ENCODE results near the gene PRIMA1. TPM values are rescaled to one million over a fixed set of nuclear protein-coding genes. Genes with fewer than 3 reads are reported as not detected.

The PRIMA1 gene
- total RNA-seq, 1 experiment from 2014 or later: 2.3 TPM

DNA sequence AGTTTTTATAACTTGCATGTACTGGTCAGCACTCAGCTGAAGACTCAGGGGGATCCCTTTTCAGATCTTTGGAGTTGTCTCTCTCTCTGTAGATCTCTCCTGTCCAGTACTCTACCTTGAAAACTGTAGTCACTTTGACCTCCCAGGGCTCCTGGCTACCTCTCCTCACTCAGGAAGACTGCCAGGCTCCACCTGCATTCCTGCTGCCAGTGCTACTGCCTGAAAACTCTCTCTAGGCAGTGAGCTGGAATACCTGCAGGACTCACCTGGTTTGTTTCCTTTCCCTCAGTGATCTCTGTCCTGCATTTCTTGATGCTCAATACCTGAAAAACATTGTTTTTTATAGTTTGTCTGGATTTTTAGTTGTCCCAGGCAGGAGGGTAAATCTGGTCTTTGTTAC is 87.4 kb downstream of the PRIMA1 start:
- Histone ChIP-seq H2BK5ac (ENCODE audit: insufficient read length, low read length) (no peak overlapping the region), H3K27ac (ENCODE audit: insufficient read length, low read depth, low read length) (no peak overlapping the region), H2BK15ac (ENCODE audit: low read depth, low read length) (no peak overlapping the region), H3K79me2 (ENCODE audit: insufficient read depth, low read length) (no peaks in the 10 kb centered on the region), H3K4me2 (ENCODE audit: insufficient read depth, insufficient read length, low read length) (no peak overlapping the region), H3T11ph (ENCODE audit: low read length) (no peak overlapping the region), H3K23ac (ENCODE audit: insufficient read length, low read depth, low read length) (no peak overlapping the region), H3K4me1 (ENCODE audit: insufficient read depth, low read length) (no peaks in the 10 kb centered on the region), H4K8ac (replicated peaks; ENCODE audit: insufficient read length, low read depth, low read length) (no peak overlapping the region), H3K18ac (ENCODE audit: insufficient read length, low read depth, low read length) (no peak overlapping the region), H3K23me2 (ENCODE audit: insufficient read length, low read depth, low read length, poor library complexity, severe bottlenecking) (no peaks in the 10 kb centered on the region), H3K27me3 (ENCODE audit: insufficient read depth, low read length) (no peaks in the 10 kb centered on the region), H2AFZ (ENCODE audit: low read length) (no peak overlapping the region), H4K91ac (ENCODE audit: insufficient read length, low read depth, low read length) (no peak overlapping the region), H2AK5ac (ENCODE audit: insufficient read length, low read length) (no peak overlapping the region), H2BK20ac (ENCODE audit: low read depth, low read length, poor library complexity, severe bottlenecking) (no peak overlapping the region), H3K9ac (ENCODE audit: extremely low read depth, insufficient read length, low read length) (no peak overlapping the region), H3K9me3 (ENCODE audit: control insufficient read depth, low read depth, low read length) (no peaks in the 10 kb centered on the region), H4K5ac (ENCODE audit: insufficient read length, low read depth, low read length) (no peak overlapping the region), H3K79me1 (ENCODE audit: insufficient read depth, low read depth, low read length, poor library complexity, severe bottlenecking) (no peaks in the 10 kb centered on the region), H3K4ac (ENCODE audit: low read depth, low read length) (no peak overlapping the region), H4K20me1 (ENCODE audit: control insufficient read depth, insufficient read depth, insufficient read length) (no peaks in the 10 kb centered on the region), H3K14ac (ENCODE audit: insufficient read depth, low read length) (no peak overlapping the region), H2BK12ac (ENCODE audit: insufficient read length, low read depth, low read length) (no peak overlapping the region), H2BK120ac (ENCODE audit: low read depth, low read length, poor library complexity, severe bottlenecking) (no peak overlapping the region), H3K56ac (ENCODE audit: insufficient read length, low read depth, low read length) (no peak overlapping the region)
- no peak for DNase-seq
- Mint-ChIP-seq H3K4me1 (peaks cover 6 to 7% of the 10 kb centered on the region in 2 experiments; a peak in 3 of 4 replicates), H3K4me3 (no peak overlapping the region), H3K27me3 (ENCODE audit: low read depth) (no peaks in the 10 kb centered on the region), H3K36me3 (ENCODE audit: insufficient read depth in 1 of 3, low read depth in 3 of 3) (peaks cover 3 to 16% (median 5%) of the 10 kb centered on the region in 3 experiments; a peak in 5 of 7 replicates), H3K9me3 (peaks cover 12% of the 10 kb centered on the region in 2 experiments), H3K27ac (no peak overlapping the region)
- TF ChIP-seq, protein P1, sequence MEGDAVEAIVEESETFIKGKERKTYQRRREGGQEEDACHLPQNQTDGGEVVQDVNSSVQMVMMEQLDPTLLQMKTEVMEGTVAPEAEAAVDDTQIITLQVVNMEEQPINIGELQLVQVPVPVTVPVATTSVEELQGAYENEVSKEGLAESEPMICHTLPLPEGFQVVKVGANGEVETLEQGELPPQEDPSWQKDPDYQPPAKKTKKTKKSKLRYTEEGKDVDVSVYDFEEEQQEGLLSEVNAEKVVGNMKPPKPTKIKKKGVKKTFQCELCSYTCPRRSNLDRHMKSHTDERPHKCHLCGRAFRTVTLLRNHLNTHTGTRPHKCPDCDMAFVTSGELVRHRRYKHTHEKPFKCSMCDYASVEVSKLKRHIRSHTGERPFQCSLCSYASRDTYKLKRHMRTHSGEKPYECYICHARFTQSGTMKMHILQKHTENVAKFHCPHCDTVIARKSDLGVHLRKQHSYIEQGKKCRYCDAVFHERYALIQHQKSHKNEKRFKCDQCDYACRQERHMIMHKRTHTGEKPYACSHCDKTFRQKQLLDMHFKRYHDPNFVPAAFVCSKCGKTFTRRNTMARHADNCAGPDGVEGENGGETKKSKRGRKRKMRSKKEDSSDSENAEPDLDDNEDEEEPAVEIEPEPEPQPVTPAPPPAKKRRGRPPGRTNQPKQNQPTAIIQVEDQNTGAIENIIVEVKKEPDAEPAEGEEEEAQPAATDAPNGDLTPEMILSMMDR (conservative IDR thresholded peaks at IDR 0.05): no peak

Data from H9 (cell line).